ENCODE results near the gene RRM2.

The RRM2 gene

GRCh38 chr2:10120877-10121574 lies 1.5 kb upstream of the RRM2 start:
- TF ChIP-seq EZH2 (IDR thresholded peaks at IDR 0.05; ENCODE audit: borderline replicate concordance, low read depth, low read length, severe bottlenecking), result no peak
- no peak for TF ChIP-seq CTCF (IDR thresholded peaks at IDR 0.05; ENCODE audit: borderline replicate concordance, extremely low read depth, low read length, poor library complexity, severe bottlenecking)
- H3K79me2 ChIP-seq (ENCODE audit: insufficient read depth, low read length), result peaks cover 69% of the 10 kb centered on the region
- H3K9me3 ChIP-seq (ENCODE audit: insufficient read depth, low read length, severe bottlenecking), result no peaks in the 10 kb centered on the region
- peaks cover 29% of the 10 kb centered on the region for H4K20me1 ChIP-seq (ENCODE audit: insufficient read depth, low read length)
- DNase-seq, result peak; percentile 47
- peak overlapping the region; percentile 53 to 96 for H3K4me3 ChIP-seq (ENCODE audit: low read depth in 1 of 2, low read length in 2 of 2)
- no peaks in the 10 kb centered on the region for H3K27me3 ChIP-seq (ENCODE audit: insufficient read depth, low read length, poor library complexity)
- peak overlapping the region; percentile 68; the same call in 1 of the 2 replicates for H2AFZ ChIP-seq (ENCODE audit: low read depth, low read length)
- peak overlapping the region; percentile 100 for H3K27ac ChIP-seq (ENCODE audit: low read length)
- ATAC-seq (ENCODE audit: insufficient read depth, low read depth), result no peak
- peak overlapping the region; percentile 69 for H3K4me2 ChIP-seq (ENCODE audit: insufficient read depth, low read length)
- peak overlapping the region; percentile 100 for H3K9ac ChIP-seq (ENCODE audit: low read depth, low read length)
- H3K36me3 ChIP-seq (ENCODE audit: insufficient read depth, low read length), result peaks cover 39% of the 10 kb centered on the region
- peaks cover 42% of the 10 kb centered on the region for H3K4me1 ChIP-seq (ENCODE audit: insufficient read depth, low read length)

GRCh38 chr2:10123281-10123680 lies 742 bp downstream of the RRM2 start:
- peaks cover 60% of the 10 kb centered on the region for H3K4me1 ChIP-seq (ENCODE audit: insufficient read depth, low read length)
- ATAC-seq (ENCODE audit: insufficient read depth, low read depth) (no peak), DNase-seq (no peak)
- H3K9me3 ChIP-seq (ENCODE audit: insufficient read depth, low read length, severe bottlenecking), result no peaks in the 10 kb centered on the region
- H4K20me1 ChIP-seq (ENCODE audit: insufficient read depth, low read length), result peaks cover 51% of the 10 kb centered on the region
- peaks cover 92% of the 10 kb centered on the region for H3K79me2 ChIP-seq (ENCODE audit: insufficient read depth, low read length)
- peak overlapping the region; percentile 100 for H3K9ac ChIP-seq (ENCODE audit: low read depth, low read length)
- H2AFZ ChIP-seq (ENCODE audit: low read depth, low read length), result peak overlapping the region; percentile 63; the same call in 1 of the 2 replicates
- TF ChIP-seq CTCF (IDR thresholded peaks at IDR 0.05; ENCODE audit: borderline replicate concordance, extremely low read depth, low read length, poor library complexity, severe bottlenecking) (no peak), EZH2 (IDR thresholded peaks at IDR 0.05; ENCODE audit: borderline replicate concordance, low read depth, low read length, severe bottlenecking) (no peak)
- H3K4me3 ChIP-seq (ENCODE audit: low read depth in 1 of 2, low read length in 2 of 2), result peak overlapping the region; percentile 53 to 96
- peak overlapping the region; percentile 100 for H3K27ac ChIP-seq (ENCODE audit: low read length)
- H3K27me3 ChIP-seq (ENCODE audit: insufficient read depth, low read length, poor library complexity), result no peaks in the 10 kb centered on the region
- H3K36me3 ChIP-seq (ENCODE audit: insufficient read depth, low read length), result peaks cover 62% of the 10 kb centered on the region
- H3K4me2 ChIP-seq (ENCODE audit: insufficient read depth, low read length), result peak overlapping the region; percentile 70

GRCh38 chr2:10124538-10125045 lies 2.1 kb downstream of the RRM2 start:
- Histone ChIP-seq H3K9ac (ENCODE audit: low read depth, low read length) (peak overlapping the region; percentile 100), H2AFZ (ENCODE audit: low read depth, low read length) (no peak overlapping the region), H3K27ac (ENCODE audit: low read length) (peak overlapping the region; percentile 100), H4K20me1 (ENCODE audit: insufficient read depth, low read length) (peaks cover 63% of the 10 kb centered on the region), H3K4me1 (ENCODE audit: insufficient read depth, low read length) (peaks cover 60% of the 10 kb centered on the region), H3K27me3 (ENCODE audit: insufficient read depth, low read length, poor library complexity) (no peaks in the 10 kb centered on the region), H3K36me3 (ENCODE audit: insufficient read depth, low read length) (peaks cover 75% of the 10 kb centered on the region), H3K79me2 (ENCODE audit: insufficient read depth, low read length) (peaks cover 96% of the 10 kb centered on the region), H3K4me3 (ENCODE audit: low read depth in 1 of 2, low read length in 2 of 2) (peak overlapping the region; percentile 53 to 96; a peak in 3 of 4 replicates), H3K9me3 (ENCODE audit: insufficient read depth, low read length, severe bottlenecking) (no peaks in the 10 kb centered on the region), H3K4me2 (ENCODE audit: insufficient read depth, low read length) (peak overlapping the region; percentile 70)
- ATAC-seq (ENCODE audit: insufficient read depth, low read depth) (no peak), DNase-seq (peak; percentile 69)
- TF ChIP-seq EZH2 (IDR thresholded peaks at IDR 0.05; ENCODE audit: borderline replicate concordance, low read depth, low read length, severe bottlenecking) (no peak), CTCF (IDR thresholded peaks at IDR 0.05; ENCODE audit: borderline replicate concordance, extremely low read depth, low read length, poor library complexity, severe bottlenecking) (peak; percentile 68)
